GM21619 (cell line): Measurements from ENCODE around the gene HPSE2.
"Not testable (repeated sequence)": the region's sequence is repeated elsewhere in the genome, so short reads cannot be mapped to it uniquely, and the experiment has no call there.

Experiments used
- ATAC-seq: cut with Tn5 transposase; IDR thresholded peaks from one replicate; pipeline ENCODE4 v1.9.1; 2021; ENCODE audit not compliant: unreplicated experiment

Gene HPSE2

DNA sequence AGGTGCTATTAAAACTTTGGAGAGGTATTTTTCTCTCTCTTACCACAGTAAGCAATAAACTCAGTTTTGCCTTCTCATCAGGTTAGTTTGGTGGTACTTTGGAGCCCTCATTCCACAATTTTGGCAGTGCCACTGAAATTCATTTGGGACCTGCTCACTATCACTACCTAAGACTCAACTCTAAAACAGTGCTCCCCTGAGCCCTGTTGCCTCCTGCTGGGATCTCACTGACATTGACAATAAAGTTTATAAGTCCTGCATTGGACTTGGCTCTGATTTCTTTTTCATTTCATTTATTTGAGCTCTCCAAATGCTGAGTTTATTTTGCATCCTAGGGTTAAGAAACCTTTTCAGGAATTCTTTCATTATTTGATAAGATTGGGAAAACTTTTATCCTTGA is 658.1 kb downstream of the HPSE2 start:
- ATAC-seq: no peak

DNA sequence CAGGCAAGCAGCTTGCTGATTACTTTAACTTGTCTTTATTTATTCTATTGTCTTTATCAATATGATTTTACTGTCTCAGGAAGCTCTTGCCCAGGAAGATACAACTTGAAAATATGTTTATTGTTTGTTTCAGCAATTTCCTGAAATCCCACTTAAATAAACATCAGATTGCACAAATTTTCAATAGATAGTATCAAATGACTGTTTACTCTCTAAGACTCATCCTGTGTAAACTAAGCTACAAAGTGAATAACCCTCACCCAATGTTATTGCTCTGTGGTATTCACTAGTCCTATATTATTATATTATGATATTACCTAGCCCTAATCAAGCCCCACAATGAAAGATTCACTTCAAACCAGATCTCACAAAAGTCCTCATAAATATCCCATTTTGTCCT is 658.5 kb downstream of the HPSE2 start:
- no peak for ATAC-seq

DNA sequence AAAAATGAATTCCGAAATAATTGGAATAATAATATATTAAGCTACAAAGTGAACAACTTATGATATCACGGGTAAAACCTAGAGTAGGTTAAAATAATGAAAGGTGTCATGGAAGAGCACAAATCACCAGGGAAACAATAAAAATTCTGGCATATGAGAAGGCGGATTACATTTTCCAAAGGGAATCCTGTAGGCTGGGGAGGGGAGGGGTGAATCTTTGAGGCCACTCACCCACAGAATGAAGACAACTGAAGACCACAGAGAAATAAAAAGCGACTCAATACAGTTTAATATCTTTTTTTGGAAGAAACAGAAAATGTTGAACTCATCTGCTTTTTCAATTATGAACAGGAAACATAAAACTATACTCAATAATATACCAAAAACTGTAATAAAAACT is 659.6 kb downstream of the HPSE2 start:
- ATAC-seq: no peak

DNA sequence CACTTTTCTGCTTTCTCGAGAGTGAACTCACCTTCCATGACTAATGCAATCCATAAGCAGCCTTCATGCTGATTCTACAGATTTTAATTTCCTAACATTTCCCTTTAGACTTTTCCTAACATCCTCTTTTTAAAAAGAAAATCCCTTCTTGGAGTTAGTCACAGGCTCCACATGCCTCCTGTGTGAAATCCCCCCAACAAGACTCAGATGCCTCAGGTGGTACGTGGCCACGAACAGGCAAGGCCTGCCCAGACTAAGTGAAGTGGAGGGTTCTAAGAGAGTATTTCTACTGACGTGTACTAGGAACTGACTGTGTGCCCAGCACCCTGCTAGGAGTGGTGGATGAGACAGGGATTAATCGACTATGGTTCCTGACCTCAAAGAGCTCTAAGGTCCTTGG is 663.1 kb downstream of the HPSE2 start:
- no peak for ATAC-seq

DNA sequence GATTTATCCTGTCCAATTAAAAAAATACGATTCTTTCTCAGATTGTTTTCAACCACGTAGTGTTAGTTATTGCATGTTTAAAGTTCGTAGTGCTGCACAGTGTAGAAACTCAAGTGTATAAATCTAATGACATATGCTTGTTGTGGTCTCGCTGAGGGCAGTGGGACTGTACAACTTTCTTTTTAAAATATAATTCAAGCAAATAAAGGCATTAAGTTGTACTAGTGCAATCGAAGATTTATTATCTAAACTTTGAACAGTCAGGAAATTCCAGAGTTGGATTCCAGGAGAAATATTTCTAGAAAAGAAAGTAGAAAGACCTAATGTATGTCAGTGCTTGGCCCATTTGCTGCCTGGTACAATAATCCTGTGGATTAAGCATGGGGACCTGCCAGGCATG is 664.8 kb downstream of the HPSE2 start:
- ATAC-seq: no peak

DNA sequence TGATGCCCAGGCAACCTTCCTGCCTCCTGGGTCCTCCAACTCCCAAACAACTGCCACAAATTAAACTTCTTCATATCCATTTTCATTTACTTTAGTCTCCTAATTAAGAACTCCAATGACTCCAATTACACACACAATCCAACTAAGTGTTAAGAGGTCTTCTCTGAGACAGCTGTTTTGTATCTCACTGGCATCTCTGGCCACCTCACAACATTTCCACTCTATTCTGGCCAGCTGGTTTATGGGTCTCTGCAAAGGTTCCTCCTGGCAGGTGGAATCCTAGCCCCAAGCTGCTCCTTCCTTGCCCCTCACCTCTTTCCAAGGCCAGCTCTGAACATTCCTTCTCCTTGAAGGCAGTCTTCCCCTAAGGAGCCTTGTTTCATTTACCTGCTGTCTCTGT is 665.8 kb downstream of the HPSE2 start:
- no peak for ATAC-seq

DNA sequence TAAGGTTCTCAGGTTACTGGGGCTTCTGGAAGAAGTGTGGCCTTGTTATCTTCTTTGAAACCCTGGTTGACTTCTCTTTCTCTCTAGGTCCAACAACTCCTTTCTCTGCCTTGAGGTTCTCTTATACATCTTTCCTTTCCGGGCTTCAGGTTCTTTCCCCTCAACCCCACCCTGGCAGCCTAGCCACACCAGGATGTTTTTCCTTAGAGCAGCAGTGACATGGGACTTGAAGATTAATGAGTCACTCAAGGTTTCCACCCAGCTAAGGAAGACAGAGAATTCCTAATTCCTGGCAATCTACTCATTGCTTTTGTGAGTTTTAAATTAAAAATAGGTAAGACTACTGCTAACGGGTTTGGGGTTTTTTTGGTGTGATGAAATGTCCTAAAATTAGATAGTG is 667.1 kb downstream of the HPSE2 start:
- ATAC-seq: no peak

DNA sequence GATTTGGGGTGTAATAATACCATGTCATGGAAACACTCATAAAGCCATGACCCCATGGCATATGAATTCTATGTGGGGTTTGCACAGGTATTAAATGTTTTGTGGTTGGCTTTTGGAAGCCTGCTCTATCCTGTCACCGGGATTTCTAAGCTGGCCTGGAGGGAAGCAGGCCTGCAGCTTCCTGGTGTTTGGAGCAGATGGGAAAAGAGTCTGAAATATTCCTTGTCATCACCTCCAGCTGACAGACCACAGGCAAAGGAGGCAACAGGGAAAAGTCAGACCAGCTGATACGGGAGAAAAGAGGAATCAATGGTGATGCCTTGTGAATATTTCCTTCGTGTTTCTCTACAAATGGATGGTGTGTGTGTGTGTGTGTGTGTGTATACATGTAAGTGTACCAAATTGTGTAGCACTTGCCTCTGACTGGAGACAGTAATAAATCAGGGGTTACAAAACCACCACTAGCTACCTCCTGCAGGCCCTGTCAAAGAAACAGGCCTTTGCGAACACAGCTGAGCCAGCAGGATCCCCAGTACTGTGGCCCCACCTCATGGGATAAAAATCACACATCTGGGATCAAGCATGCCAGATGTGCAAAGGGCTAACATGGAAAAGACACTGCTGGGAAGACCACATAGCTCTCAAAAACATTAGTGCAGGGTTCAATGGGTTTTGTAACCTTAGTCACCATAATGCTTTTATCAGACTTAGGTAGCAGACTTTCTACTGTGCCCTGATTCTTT is 668.1 kb downstream of the HPSE2 start:
- no peak for ATAC-seq

DNA sequence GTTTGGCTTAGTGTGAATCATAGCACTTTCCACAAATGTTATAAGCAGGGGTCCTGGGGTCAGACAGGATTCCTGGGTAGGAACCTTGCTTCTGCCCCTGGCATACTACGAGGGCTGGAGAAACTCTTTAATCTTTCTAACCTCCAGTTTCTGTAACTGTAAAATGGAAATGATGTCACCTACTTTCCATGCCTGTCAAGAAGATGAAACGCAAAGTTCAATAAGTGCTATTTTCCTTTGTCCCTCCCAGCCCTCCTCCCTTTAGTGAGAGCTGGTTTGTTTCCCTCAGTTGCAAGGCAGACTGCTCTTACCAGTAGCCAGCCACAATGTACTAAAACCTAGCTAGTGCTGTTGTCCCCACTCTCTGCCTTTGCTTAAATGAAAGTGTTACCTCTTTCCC is 671.8 kb downstream of the HPSE2 start:
- ATAC-seq: no peak

DNA sequence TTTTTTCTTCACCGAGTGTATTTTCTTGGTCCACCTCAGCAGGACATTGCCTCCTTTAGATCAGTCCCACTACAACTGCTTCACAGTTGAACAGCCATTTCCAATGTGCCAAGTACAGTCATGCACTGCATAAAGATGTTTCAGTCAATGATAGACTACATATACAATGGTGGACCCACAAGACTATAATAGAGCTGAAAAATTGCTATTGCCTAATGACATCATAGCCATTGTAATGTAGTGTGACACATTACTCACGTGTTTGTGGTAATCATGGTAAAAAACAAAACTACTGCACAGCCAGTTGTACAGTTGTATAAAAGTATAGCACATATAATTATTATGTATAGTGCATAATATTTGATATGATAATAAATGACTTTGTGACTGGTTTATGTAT is 675.1 kb downstream of the HPSE2 start:
- no peak for ATAC-seq

DNA sequence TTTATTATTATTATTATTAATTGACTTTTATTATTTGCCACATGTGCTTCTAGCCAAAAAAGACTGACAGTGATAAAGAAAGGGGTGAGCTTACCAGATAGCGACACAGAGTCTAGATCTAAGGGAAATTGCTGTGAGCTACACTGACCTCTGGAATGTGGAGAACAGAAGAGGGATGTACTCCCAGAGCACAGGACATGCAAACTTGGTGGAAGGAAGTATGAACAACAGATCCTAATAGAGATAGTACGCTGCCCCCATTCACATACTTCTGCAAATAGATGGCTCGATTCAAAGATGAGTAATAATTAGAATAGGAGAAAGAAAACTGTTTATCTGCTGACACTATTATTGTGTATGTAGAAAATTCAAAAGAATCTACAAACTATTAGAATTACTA is 679.6 kb downstream of the HPSE2 start:
- ATAC-seq: no peak

DNA sequence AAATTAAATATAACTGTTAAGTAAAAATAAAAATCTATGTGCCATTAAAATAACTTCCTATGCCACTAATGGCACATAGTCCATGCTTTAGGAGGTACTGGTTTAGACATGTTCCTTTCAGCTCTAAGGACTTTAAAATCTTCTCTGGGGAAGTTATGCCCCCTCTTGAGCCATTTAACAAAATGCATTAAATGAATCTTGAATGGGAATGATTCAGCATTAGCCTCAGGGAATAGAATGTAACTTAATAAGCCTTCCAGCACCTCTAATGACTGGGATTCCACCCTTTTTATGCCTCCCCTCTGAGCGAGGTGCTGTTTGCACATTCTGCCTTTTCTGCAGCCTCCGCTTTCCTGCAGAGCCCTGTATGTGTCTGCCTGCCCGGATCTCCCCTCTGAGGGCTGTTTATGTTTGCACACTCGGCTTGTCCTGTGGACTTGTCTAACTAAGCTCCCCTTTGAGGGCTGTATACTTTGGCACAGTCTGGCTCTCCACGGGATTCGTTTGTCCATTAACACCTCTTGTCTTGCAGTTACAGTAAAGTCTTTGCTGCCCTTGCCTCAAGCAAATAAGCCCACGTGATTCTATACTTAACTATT is 680.5 kb downstream of the HPSE2 start:
- ATAC-seq: no peak

DNA sequence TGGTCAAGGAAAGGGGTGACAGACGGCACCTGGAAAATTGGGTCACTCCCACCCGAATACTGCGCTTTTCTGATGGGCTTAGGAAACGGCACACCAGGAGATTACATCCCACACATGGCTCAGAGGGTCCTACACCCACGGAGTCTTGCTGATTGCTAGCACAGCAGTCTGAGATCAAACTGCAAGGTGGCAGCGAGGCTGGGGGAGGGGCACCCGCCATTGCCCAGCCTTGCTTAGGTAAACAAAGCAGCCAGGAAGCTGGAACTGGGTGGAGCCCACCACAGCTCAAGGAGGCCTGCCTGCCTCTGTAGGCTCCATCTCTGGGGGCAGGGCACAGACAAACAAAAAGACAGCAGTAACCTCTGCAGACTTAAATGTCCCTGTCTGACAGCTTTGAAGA is 694.1 kb downstream of the HPSE2 start:
- not testable (repeated sequence) for ATAC-seq

DNA sequence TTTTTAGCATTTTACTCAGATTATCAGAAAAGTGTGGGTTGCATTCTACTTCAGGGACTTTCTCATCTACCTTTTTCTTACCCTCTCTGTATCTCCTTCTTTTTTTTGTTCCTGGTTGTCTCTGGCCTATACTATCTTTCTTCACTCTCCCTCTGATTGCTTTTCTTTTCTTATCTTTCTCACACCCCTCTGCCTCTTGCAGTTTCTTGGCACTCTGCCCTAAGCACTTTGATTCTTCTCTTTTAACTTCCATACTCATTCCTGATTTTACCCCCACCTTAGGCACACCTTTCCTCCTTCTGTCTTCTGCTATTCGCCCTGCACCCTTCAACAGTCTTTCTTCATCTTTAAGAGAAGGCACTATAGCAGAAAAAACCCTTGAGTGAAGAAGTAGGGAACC is 696.1 kb downstream of the HPSE2 start:
- ATAC-seq: no peak

DNA sequence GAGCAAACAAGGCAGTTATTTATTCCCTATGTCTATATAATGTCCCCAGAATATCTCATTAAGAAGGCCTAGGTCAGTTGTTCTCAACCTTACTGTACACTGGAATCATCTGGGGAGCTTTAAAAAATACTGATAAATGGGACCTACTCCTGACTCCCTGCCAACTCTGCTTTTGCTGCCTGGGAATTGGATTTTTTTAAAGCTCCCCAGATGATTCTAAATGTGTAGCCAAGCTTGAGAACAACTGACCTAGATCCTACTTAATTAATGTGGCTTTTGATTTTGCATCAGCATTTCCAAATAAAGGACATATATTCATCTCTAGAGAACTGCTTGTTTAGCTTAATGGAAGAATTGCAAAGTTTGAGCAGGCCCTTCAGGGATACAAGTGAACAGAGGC is 697.2 kb downstream of the HPSE2 start:
- ATAC-seq: no peak

DNA sequence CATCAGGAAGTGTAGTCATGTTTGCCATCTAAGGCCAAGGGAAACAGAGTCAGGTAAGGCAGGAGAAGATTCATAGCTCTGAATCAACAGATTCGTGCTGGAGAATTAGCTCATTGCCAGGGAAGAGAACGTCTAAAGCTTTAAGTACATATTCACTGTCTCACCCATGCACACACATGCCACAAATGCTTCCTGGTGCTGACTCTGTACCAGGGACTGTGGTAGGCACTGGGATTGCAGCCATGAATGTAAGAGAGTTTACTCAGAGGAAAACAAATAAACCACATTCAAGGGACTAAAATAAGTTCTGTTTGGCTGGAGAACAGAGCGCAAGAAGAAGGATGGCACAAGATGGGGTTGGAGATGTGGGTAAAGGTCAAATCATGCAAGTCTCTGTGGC is 699.1 kb downstream of the HPSE2 start:
- ATAC-seq: no peak

DNA sequence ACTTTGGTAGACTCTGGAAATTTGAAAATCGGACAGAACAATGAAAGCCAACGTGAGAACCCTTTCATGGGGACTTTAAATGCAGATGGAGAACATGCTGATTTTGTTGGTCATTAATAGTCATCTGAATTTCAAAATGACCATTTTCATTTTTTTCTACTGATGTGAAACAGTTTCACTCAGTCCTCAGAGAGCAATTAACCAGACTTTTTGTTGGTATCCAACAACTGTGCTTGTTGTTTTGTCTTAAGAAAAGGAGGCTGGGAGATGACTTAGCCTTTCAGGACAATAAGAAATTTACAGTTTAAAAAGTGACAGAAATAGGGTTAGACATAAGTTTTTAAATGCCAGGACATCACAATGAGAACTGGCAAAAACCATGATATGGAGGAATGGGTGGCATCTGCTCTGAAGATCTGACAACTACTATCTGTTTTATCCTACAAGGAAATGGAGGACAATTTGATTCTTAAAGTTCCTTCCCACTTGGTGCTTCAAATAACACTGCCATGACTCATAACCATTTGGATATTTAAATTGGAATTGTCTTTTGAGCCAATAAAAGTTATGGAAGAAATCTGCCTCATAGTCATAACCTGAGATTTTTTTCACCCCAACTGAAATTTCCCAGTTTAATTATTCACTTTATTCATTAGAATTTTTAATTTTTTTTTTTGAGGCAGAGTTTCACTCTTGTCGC is 701.8 kb downstream of the HPSE2 start:
- ATAC-seq: no peak

DNA sequence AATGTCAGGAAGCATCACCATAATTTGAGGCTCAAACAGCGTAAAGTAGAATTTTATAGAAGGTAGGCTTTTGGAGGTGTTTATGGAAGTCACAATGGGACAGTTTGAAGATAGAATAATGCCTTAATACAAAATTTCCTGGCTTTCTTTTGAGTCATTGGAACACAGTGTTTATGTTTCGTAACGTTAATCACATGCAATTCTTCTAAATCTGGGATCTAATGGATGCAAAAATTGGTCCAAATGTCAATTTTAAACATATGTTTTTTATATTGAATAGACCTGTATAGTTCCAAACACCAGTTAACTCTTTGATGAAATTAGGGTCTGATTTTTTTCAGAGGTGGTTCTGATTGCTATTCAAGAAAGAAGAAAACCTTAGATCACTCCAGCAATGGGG is 702.4 kb downstream of the HPSE2 start:
- no peak for ATAC-seq

DNA sequence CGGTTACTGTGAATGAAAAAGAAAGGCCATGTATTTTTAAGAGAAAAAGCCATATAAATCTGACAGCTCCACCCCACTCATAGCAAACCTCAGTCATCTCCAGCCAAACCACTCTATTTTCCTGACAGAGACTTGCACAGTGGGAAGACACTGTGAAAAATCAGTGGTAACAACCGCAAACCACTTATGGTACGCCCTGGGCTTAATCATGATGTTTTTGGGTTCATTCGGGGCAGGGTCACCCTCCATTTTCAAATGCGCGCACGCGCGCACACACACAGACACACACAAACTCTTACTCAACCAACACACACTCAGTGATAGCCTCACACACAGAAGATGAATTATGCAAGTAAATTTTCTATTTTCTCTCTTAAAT is 706.9 kb downstream of the HPSE2 start:
- no peak for ATAC-seq

DNA sequence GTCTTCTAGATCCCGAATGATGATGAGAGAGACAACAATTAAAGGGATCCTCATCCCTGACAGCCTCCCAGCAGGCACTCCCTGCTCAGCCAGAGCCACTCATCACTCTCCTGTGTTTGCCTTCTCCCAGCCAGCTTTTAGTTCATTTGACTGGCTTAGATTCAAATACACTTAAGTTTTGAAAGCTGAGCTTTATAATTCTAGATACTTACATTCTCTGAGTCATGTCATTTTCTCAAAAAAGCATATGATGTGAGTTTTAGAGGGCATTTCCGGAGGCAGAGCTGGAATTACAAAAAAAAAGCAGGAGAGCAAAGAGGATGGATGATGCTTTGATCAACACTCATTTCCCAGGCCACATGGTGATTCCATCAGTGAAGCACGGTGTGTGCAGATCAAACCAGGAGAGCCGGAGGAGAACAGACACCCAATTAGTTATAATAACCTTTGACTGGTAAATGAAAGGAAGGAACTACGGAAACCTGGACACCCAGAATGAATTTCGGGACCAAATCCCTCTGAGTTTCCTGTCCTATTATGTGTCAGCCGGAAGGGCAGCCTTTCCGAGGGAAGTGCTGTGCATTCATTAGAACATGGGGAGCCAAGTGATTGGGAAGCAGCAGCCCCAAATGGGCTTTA is 707.4 kb downstream of the HPSE2 start:
- ATAC-seq: no peak

DNA sequence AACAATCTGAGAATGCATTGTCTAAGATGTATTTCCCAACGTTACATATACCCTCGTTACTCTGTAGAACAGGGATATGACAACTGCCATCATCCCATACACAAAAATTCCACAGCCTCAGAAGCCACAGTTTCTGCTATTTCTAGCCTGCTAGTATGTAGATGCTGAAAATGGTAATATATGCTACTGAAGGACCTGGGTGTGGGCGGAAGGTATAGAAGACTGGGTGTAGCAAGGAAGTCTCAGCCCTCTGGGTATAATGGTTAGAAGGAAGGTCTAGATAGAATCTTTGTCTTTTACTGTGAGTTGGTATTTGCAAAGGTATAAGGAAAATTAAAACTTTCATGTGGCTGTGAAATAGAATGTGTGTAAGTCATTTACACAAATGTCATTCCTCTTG is 709.7 kb downstream of the HPSE2 start:
- ATAC-seq: no peak

DNA sequence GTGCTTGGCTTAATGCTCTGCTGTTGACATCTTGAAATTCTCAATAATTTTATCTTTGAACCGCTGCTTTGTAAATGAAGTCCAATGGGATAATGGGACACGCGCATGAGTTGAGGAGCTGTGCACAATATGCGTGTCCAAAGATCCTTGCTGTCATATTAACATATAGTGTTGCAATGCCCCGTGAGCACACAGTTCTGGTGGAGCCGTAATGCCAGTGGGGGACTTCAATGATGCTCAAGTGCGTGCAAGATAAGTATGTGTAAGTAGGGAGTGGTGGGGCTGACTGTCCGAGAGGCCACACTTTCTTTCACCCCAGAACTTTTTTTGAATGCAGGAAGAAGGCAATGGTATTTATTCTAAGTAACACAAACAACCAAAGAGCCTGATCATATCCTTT is 711.5 kb downstream of the HPSE2 start:
- no peak for ATAC-seq
